Ascending aorta (tissue), 2 donors: ENCODE measurements around the gene OR8K3. TPM values are rescaled to one million over a fixed set of nuclear protein-coding genes. Genes with fewer than 3 reads are reported as not detected.

ENCODE experiments used
- DNase-seq, 2 donors: peaks; one replicate each; pipeline ENCODE4 v3.0.0-alpha.2; 2019; ENCODE audit warnings: low spot score in 2 of 2
- H3K27ac ChIP-seq, 2 donors: fragments of 200-600 bp; sonication (generic); one replicate each; pipeline ENCODE4 v1.5.1; 2016 to 2017; ENCODE audit warnings: mild to moderate bottlenecking in 1 of 2
- H3K27me3 ChIP-seq: fragments of 200-600 bp; sonication (generic); one replicate; pipeline ENCODE4 v1.5.1; 2017
- H3K36me3 ChIP-seq, 2 donors: fragments of 200-600 bp; sonication (generic); one replicate each; pipeline ENCODE4 v1.5.1; 2016
- H3K4me1 ChIP-seq, 2 donors: fragments of 200-600 bp; sonication (generic); one replicate each; pipeline ENCODE4 v1.5.1; 2016 to 2017; ENCODE audit warnings: mild to moderate bottlenecking in 1 of 2
- H3K4me3 ChIP-seq, 2 donors: fragments of 200-600 bp; sonication (generic); one replicate each; pipeline ENCODE4 v1.5.1; 2016 to 2017; ENCODE audit warnings: mild to moderate bottlenecking in 1 of 2
- H3K9me3 ChIP-seq, 2 donors: fragments of 200-600 bp; sonication (generic); one replicate each; pipeline ENCODE4 v1.5.1; 2016
- CTCF ChIP-seq, 3 experiments: fragments of 200-600 bp in 2 of 3; fragments of 450-650 bp in 1 of 3; sonication (generic) in 2 of 3; IDR thresholded peaks; one replicate each; pipeline ENCODE4 v1.5.1; 2016 to 2019; ENCODE audit warnings: antibody characterized with exemption in 3 of 3, mild to moderate bottlenecking in 1 of 3, moderate library complexity in 1 of 3
- intact Hi-C: fragments of 100-400 bp; cut with DNase I; formaldehyde crosslinking; loops from one replicate; pipeline ENCODE4 v1.15.1; 2023
- total RNA-seq: library from RNA; depleted of rRNA; stranded (reverse); fragments of >200 nt; gene quantifications from one replicate; pipeline ENCODE4 v1.1.0, GENCODE V29; 2016

Gene OR8K3
- total RNA-seq, 1 donor from 2014 or later: not detected

- DNase-seq: no peak
- intact Hi-C loops: no loop called here
- Histone ChIP-seq H3K4me1 (no peaks in the 10 kb centered on the region), H3K9me3 (no peaks in the 10 kb centered on the region), H3K36me3 (no peaks in the 10 kb centered on the region), H3K27ac (no peak overlapping the region), H3K27me3 (no peaks in the 10 kb centered on the region), H3K4me3 (no peak overlapping the region)
- TF ChIP-seq CTCF (IDR thresholded peaks at IDR 0.05): no peak
Observed at GRCh38 chr11:56331861-56332491, 17.0 kb downstream of the OR8K3 start.

- Histone ChIP-seq H3K27ac (no peak overlapping the region), H3K4me3 (no peak overlapping the region), H3K4me1 (no peaks in the 10 kb centered on the region), H3K27me3 (no peaks in the 10 kb centered on the region), H3K36me3 (no peaks in the 10 kb centered on the region), H3K9me3 (no peaks in the 10 kb centered on the region)
- DNase-seq: no peak
- no peak for TF ChIP-seq CTCF (IDR thresholded peaks at IDR 0.05)
- intact Hi-C loops: no loop called here
Observed at GRCh38 chr11:56333156-56333555, 18.2 kb downstream of the OR8K3 start.

- H3K27me3 ChIP-seq: no peaks in the 10 kb centered on the region
- intact Hi-C loops: no loop called here
- no peak overlapping the region for H3K4me3 ChIP-seq
- H3K36me3 ChIP-seq: no peaks in the 10 kb centered on the region
- TF ChIP-seq CTCF (IDR thresholded peaks at IDR 0.05): no peak
- no peaks in the 10 kb centered on the region for H3K4me1 ChIP-seq
- H3K27ac ChIP-seq: no peak overlapping the region
- H3K9me3 ChIP-seq: no peaks in the 10 kb centered on the region
- no peak for DNase-seq
Observed at GRCh38 chr11:56340289-56340688, 25.3 kb downstream of the OR8K3 start.

- Histone ChIP-seq H3K36me3 (no peaks in the 10 kb centered on the region), H3K4me3 (no peak within 1 kb of the TSS), H3K4me1 (no peaks in the 10 kb centered on the region), H3K27me3 (no peaks in the 10 kb centered on the region), H3K9me3 (no peaks in the 10 kb centered on the region), H3K27ac (no peak within 1 kb of the TSS)
- intact Hi-C loops: no loop called here
- DNase-seq: no peak
- TF ChIP-seq CTCF (IDR thresholded peaks at IDR 0.05): no peak
Observed at GRCh38 chr11:56345739-56346138, 30.8 kb downstream of the OR8K3 start, which contains the start of gene OR8K1. TSS of gene OR8K1 (plus strand) at chr11:56346039. CDS start at chr11:56346039, 0 bp downstream.

GRCh38 chr11:56353991-56354390 lies 39.0 kb downstream of the OR8K3 start, which contains the start of gene OR8J1:
TSS of gene OR8J1 (plus strand) at chr11:56354291. CDS start at chr11:56360247, 5,956 bp downstream.
- no peak for TF ChIP-seq CTCF (IDR thresholded peaks at IDR 0.05)
- no peak for DNase-seq
- Histone ChIP-seq H3K27ac (no peak within 1 kb of the TSS), H3K9me3 (no peaks in the 10 kb centered on the region), H3K36me3 (no peaks in the 10 kb centered on the region), H3K27me3 (no peaks in the 10 kb centered on the region), H3K4me1 (no peaks in the 10 kb centered on the region), H3K4me3 (no peak within 1 kb of the TSS)
- intact Hi-C loops: no loop called here

Other genes with a start within 250 kb of the OR8K3 start
- gene OR8I2, start 221.8 kb upstream of the OR8K3 start, total RNA-seq: not detected
- gene OR8H2, start 211.5 kb upstream of the OR8K3 start, total RNA-seq: not detected
- gene OR8H3, start 192.8 kb upstream of the OR8K3 start, total RNA-seq: not detected
- not detected for gene OR8J3, start 174.9 kb upstream of the OR8K3 start, total RNA-seq
- not detected for gene OR8K5, start 154.8 kb upstream of the OR8K3 start, total RNA-seq
- not detected for gene OR5J2, start 138.5 kb upstream of the OR8K3 start, total RNA-seq
- not detected for gene OR5T2, start 80.9 kb upstream of the OR8K3 start, total RNA-seq
- not detected for gene OR5T3, start 62.9 kb upstream of the OR8K3 start, total RNA-seq
- not detected for gene OR5T1, start 41.0 kb upstream of the OR8K3 start, total RNA-seq
- not detected for gene OR8H1, start 22.9 kb upstream of the OR8K3 start, total RNA-seq
- not detected for gene OR8K1, start 30.9 kb downstream of the OR8K3 start, total RNA-seq
- gene OR8J1, start 39.1 kb downstream of the OR8K3 start, total RNA-seq: not detected
- not detected for gene OR8U1, start 60.5 kb downstream of the OR8K3 start, total RNA-seq
- not detected for gene OR5AL1, start 97.6 kb downstream of the OR8K3 start, total RNA-seq
- not detected for gene OR5M3, start 158.2 kb downstream of the OR8K3 start, total RNA-seq
- not detected for gene OR5M8, start 176.2 kb downstream of the OR8K3 start, total RNA-seq
- gene OR5M11, start 228.1 kb downstream of the OR8K3 start, total RNA-seq: not detected